GM19043 (cell line): ENCODE results near the gene MCTP2.
A peak's percentile ranks its signal among the peaks of the same experiment; 100 is the strongest.
"Not testable (repeated sequence)": the region's sequence is repeated elsewhere in the genome, so short reads cannot be mapped to it uniquely, and the experiment has no call there.

Source experiments
- ATAC-seq: cut with Tn5 transposase; IDR thresholded peaks from one replicate; pipeline ENCODE4 v1.9.1; 2021; ENCODE audit warnings: low read depth; ENCODE audit not compliant: unreplicated experiment

MCTP2 gene

GRCh38 chr15:94442480-94442879 lies 211.1 kb downstream of the MCTP2 start:
- no peak for ATAC-seq

GRCh38 chr15:94443186-94443585 lies 211.8 kb downstream of the MCTP2 start:
- ATAC-seq, result no peak

GRCh38 chr15:94445566-94446160 lies 214.3 kb downstream of the MCTP2 start:
- ATAC-seq, result no peak

GRCh38 chr15:94446441-94446840 lies 215.1 kb downstream of the MCTP2 start:
- no peak for ATAC-seq

GRCh38 chr15:94451466-94451865 lies 220.1 kb downstream of the MCTP2 start:
- no peak for ATAC-seq

GRCh38 chr15:94453227-94453988 lies 222.0 kb downstream of the MCTP2 start:
- no peak for ATAC-seq

- no peak for ATAC-seq
These were observed 223.9 kb downstream of the MCTP2 start for GRCh38 chr15:94455297-94455696.

- no peak for ATAC-seq
These were observed 224.9 kb downstream of the MCTP2 start for GRCh38 chr15:94456226-94456625.

GRCh38 chr15:94457661-94458060 lies 226.3 kb downstream of the MCTP2 start:
- ATAC-seq, result no peak

- no peak for ATAC-seq
These were observed 229.3 kb downstream of the MCTP2 start for GRCh38 chr15:94460624-94461023.

GRCh38 chr15:94467034-94467433 lies 235.7 kb downstream of the MCTP2 start:
- ATAC-seq, result no peak

- ATAC-seq, result no peak
These were observed 239.1 kb downstream of the MCTP2 start for GRCh38 chr15:94470492-94470891.

GRCh38 chr15:94476686-94477085 lies 245.3 kb downstream of the MCTP2 start:
- no peak for ATAC-seq

- ATAC-seq, result no peak
These were observed 246.7 kb downstream of the MCTP2 start for GRCh38 chr15:94477913-94478553.

GRCh38 chr15:94478763-94479162 lies 247.4 kb downstream of the MCTP2 start:
- peak; percentile 67 for ATAC-seq

- no peak for ATAC-seq
These were observed 249.0 kb downstream of the MCTP2 start for GRCh38 chr15:94480289-94480834.

- no peak for ATAC-seq
These were observed 253.9 kb downstream of the MCTP2 start for GRCh38 chr15:94485148-94485719.

GRCh38 chr15:94487635-94488034 lies 256.3 kb downstream of the MCTP2 start:
- no peak for ATAC-seq

GRCh38 chr15:94493176-94493575 lies 261.8 kb downstream of the MCTP2 start:
- no peak for ATAC-seq

- ATAC-seq, result not testable (repeated sequence)
These were observed 262.2 kb downstream of the MCTP2 start for GRCh38 chr15:94493586-94493985.

- no peak for ATAC-seq
These were observed 263.4 kb downstream of the MCTP2 start for GRCh38 chr15:94494732-94495131.
